Lower leg skin (tissue), 3 donors: ENCODE results near the gene NEGR1.

Experiments used
- CTCF ChIP-seq, 3 donors: fragments of 450-650 bp; IDR thresholded peaks; one replicate each; pipeline ENCODE4 v1.5.1; 2016; ENCODE audit warnings: antibody characterized with exemption in 3 of 3, mild to moderate bottlenecking in 3 of 3, moderate library complexity in 2 of 3
- POLR2A ChIP-seq, 2 donors: fragments of 450-650 bp; IDR thresholded peaks; one replicate each; pipeline ENCODE4 v1.6.1; 2016 to 2017; ENCODE audit warnings: antibody characterized with exemption in 2 of 2, mild to moderate bottlenecking in 1 of 2, moderate library complexity in 1 of 2

- TF ChIP-seq CTCF (IDR thresholded peaks at IDR 0.05) (no peak), POLR2A (IDR thresholded peaks at IDR 0.05) (no peak)
Observed at GRCh38 chr1:72221811-72222210, 60.5 kb downstream of the NEGR1 start.
